ENCODE data around the gene TMEM270.
A peak's percentile ranks its signal among the peaks of the same experiment; 100 is the strongest.
"Not testable (repeated sequence)": the region's sequence is repeated elsewhere in the genome, so short reads cannot be mapped to it uniquely, and the experiment has no call there.

Gene TMEM270, protein sequence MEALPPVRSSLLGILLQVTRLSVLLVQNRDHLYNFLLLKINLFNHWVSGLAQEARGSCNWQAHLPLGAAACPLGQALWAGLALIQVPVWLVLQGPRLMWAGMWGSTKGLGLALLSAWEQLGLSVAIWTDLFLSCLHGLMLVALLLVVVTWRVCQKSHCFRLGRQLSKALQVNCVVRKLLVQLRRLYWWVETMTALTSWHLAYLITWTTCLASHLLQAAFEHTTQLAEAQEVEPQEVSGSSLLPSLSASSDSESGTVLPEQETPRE

DNA sequence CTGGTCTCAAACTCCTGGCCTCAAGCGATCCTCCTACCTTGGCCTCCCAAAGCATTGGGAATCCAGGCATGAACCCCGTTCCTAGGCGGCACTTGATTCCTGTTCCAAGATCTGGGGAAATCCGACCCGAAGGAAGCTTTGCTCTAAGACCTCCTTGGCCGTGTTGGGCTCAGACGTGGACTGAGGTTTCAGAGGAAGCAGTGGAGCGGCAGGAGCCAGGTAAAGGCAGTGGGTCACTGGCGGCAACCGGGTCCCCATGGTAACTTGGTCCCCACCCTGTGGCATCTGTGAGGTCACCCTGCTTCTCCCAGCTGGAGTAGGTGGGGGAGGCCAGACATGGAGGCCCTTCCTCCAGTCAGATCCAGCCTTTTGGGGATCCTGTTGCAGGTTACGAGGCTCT lies at the start of gene TMEM270:
Gene TMEM270, plus strand, starts transcription at position 301 of the 400 bp plus-strand sequence. Its CDS starts 36 bp downstream, at position 337.
- DNase-seq = no peak

DNA sequence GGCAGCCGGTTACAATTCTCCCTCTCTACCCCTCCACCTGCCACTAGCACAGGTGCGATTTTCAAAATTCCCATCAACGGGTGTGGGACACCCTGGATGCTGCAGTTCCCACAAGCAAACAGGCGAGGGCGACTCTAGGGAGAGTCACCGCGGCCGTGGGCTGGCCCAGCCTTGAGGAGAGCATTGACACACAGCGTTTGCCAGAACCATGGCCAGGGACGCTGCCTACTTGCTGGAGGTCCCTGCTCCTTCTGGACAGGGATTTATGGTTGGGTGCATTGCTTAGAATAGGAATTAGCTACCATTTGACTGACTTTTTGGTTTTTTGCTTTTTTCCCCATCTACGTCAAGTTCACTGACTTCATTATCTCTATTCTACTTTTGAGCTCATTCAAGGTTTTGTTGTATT lies 49.2 kb upstream of the TMEM270 start:
- DNase-seq = peak; percentile 57

DNA sequence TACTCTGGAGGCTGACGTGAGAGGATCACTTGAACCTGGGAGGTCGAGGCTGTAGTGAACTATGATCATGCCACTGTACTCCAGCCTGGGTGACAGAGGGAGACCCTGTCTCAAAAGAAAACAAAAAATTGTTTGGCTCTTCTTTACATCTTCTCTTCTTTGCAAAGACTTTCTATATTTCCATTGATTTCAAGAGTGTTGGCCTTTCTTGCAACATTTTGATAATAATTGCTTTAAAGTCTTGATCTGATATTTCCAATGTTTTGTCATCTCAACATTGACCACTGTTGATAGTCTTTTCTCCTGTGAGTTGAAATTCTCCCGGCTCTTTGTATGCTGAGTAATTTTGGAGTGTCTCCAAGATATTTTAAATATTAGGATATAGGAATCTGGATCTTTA lies 48.0 kb upstream of the TMEM270 start:
- DNase-seq = no peak

DNA sequence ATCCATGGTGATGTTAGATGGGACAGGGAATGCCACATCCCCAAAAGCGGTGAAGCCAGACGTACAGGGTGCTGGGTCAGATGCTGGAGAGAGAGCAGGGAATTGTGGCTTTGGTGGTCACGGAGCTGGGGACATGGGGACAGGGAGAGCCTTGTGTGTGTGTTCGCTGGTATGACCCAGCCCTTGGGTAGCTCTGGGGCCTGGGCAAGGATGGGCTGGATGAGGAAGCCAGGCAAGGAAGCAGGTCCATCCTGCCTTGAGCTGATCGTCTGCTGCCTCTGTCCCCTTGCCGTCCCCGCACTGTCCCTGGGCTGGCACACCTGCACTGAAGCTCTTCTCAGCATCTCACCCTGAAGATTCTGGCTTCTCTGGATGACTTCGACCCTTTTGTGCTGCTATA lies 45.5 kb upstream of the TMEM270 start:
- no peak for DNase-seq

DNA sequence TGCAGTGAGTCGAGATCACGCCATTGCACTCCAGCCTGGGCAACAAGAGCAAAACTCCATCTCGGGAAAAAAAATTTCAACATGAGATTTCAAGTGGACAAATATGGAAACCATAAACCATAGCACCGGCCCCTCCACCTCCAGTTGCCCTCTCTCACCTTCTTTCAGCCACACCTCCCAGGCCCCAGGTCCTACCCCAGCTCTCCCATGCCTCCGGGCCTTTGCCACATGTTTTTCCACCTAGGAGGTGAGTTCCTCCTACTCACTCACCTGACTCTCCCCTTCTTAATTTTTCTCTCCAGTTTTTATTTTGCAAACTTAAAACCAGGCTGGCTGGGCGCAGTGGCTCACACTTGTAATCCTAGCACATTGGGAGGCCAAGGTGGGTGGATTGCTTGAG lies 43.8 kb upstream of the TMEM270 start:
- no peak for DNase-seq

DNA sequence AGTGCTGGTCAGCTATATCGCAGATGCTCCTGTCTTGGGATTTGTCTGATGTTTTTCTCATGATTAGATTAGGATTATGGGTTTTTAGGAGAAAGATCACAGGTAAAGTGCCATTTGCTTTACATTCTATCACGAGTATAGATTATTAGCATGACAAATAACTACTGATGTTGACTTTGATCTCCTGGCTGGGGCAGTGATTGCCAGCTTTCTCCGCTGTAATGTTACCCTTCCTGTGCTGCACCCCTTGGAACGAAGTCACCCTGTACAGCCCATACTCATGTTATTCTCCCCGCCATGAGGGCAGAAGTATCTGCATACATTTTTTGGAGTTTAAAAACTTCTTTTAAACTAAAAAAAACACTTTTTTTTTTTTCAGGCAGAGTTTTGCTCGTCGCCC lies 40.9 kb upstream of the TMEM270 start:
- DNase-seq = no peak

DNA sequence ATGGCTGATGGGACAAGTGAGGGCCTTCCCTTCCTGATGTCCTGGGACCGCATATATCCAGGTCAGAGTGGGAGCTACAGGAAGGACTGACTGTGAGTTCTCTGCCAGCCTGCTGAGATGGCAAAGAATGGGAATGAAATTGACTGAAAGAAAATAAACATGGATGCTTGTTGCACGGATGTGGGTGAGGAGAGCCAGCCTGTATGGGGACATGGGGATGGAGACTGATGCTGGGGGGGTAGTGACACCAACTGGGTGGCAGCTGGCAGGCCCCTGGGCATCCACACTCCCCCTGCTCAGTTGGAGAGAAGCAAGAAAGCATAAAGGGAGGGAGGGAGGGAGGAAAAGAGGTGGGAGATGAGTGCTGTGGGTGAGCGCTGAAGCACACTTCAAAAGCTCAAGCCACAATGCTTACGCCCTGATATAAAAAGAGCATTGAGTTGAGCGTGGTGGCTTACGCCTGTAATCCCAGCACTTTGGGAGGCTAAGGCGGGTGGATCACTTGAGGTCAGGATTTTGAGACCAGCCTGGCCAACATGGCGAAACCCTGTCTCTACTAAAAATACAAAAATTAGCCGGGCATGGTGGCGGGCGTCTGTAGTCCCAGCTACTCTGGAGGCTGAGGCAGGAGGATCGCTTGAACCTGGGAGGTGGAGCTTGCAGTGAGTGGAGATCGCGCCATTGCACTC lies 39.2 kb upstream of the TMEM270 start:
- DNase-seq = not testable (repeated sequence)

DNA sequence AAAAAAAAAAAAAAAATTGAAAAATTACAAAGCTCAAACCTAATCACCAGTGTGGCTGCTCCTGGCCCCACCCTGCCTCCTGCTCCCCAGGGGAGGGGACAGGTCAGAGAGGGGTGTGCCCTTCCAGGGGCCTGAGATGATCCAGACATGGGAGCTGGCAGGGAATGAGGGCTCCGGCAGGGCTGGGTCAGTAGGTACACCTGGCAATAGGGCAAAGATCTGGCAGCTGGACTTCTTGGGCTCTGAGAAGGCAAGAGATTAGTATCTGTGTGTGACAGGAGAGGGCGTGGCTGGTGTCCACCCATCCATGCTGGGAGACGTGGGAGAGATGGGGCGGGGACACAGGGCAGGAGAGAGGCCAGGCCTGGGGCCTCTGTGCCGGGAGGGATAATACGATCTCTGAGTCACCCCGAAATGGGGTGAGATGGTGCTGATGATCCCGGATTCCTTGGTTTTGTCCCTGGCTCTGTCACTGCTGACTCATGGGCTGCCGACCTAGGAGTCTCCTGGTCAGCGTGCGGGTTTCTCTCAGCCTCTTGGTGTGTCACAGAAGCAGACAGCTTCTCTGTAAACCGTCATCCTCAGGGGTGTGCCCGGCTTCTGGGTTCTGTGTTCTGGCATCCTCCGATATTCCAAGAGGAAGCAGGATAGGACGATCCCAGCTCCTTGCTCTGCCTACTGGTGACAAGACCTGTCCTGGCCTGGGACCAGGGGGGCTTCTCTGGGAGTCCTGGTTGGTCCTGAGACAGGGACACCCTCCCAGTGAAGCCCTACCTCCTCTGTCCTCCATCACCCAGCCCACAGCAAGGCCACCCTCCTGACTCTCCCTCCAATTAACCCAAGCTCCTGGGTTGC lies 38.4 kb upstream of the TMEM270 start:
- peak; percentile 54 for DNase-seq

DNA sequence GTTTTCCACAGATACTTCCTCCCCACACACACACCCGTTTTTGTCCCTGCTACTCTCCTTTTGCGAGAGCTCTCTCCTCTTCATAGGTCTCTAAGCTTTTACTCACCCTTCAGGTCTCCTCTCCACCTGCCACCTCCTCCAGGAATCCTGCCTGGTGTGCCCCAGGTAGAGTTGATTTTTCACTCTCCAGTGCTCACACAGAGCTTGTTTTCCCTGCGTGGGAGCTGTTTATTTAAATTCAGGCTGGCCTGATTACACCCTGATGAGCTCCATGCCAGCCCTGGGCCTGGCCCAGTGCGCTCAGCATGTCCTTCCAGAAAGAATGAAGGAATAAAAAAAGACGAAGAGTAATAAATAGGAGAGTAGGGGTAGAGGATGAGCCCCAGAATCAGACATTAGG lies 37.7 kb upstream of the TMEM270 start:
- no peak for DNase-seq

DNA sequence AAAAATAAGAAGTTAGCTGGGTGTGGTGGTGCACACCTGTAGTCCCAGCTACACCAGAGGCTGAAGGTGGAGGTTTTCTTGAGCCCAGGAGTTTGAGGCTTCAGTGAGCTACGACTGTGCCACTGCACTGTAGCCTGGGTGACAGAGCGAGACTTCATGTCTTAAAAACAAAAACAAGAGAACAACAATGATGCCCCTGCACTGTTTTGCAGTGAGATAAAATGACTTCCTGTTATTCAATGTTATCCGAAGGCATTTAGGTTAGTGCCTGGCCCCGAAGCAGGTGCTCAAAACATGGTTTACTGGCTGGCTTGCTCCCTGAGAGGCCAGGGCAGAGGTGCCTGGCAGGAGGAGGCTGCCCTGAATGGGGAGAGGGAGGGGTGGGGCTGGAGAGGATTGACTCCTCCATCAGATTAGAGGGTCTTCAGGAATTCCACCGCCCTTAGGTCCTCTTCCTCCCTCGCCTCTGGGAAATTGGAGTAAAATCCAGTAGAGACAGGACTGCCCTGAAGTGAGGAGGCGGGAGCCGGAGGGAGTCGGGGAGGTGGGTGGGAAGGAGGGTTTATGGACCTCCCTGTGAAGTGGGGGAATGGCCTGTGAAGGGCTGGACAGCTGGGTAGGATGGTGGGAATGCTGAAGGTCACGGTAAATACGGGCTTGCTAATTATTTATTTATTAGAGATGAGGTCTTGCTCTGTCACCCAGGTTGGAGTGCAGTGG lies 36.9 kb upstream of the TMEM270 start:
- DNase-seq = no peak

DNA sequence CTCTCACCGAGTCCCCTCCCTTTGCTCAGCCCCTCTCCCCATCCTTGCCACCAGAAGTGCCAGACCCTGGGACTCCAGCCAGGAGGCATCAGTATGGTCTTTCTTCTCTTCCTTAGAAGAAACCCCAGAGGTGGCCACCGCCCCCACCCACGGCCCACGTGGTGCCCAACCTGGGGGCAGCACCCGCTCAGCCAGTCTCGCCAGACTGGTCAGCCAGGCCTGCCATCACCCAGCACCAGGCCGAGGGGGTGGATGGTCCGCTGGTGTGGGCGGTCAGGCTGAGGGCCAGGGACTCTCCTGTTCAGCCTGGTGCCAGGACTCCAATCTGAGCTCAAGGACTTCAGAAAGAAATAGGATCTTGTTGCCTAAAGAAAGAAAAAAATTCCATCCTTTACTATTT lies 36.0 kb upstream of the TMEM270 start:
- no peak for DNase-seq

DNA sequence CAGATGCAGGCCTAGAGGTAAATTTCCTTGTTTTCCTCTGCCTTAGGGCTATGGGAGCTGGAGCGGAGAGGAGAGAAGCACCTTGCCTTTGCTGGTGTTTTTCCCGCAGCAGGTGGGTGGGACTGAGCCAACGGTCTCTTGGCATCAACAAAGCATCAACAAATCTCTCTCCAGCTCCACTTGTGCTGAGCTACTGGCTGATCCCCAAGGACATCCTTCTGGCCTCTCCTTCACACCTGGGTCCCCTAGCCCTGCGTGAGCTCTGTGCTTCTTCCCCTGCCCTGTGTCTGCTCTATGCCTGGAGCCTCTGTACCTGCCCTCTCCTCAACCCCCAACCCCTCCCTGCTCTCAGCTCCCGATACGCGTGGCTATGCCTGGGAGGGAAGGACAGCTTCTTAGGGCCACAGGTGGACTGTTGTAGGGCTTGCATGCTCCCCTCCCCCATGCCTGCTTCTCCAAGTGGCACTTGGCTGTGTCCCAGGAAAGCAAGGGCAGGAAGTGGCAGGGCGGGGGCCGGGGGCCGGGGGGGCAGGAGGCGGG lies 33.3 kb upstream of the TMEM270 start:
- peak; percentile 42 for DNase-seq

DNA sequence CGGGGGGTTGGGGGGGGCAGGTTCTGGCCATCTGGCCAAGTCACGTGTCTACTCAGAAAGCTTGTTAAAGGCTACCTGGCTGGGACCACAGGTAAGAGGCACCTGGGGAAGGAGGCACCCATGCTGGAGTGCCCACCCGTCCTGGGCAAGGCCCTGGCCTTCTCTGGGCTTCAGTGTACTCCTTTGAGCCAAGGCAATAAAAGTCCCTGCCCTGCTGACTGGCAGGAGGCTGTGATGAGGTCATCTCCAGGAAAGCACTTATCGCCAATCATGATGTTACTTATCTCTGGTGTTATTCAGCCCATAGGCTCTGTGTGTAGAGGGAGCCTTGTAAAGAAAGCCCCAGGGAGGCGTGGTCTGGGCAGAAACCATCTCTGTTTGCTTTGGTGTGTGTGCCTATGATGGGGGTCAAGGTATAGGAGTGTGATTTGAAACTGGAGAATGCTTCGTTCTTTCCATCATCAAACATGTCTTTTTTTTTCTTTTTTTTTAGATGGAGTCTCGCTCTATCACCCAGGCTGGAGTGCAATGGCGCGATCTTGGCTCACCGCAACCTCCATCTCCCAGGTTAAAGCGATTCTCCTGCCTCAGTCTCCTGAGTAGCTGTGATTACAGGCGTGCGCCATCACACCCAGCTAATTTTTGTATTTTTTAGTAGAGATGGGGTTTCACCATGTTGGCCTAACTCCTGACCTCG lies 32.7 kb upstream of the TMEM270 start:
- peak; percentile 40 for DNase-seq

DNA sequence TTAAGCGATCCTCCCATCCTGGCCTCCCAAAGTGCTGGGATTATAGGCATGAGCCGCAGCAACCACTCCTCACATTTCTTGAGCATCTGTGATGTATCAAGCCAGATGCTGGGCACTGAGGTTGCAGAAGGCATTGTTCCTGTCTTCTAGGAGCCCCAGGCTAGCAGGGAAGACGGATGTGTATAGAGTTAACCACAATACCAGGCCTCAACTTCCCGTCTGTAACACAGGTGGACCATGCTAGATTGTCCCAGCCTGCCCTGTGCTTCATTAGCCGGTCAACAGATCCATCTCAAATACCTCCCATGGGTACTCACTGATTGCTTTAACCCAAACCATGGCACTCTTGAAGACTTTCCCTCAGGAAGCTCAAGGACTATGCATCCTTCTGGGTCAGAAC lies 32.0 kb upstream of the TMEM270 start:
- no peak for DNase-seq

DNA sequence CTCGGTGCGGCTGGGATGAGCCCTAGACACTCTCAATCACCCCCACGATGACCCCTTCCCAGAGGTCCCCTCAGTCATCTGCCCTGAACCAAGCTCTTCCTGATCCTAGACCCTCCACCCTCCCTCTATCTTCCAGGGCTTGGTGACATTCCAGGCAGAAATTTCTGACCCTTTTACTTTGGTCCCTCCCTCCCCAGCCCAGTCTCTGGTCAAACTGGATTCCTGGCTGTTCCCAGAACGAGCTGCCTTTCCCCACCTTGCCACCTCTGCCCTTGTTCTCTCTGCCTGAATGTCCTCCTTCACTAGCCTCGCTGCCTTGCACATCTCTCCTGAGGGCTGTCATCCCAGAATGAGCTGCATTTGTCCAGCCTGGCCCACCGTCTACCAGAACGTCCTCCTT lies 31.5 kb upstream of the TMEM270 start:
- no peak for DNase-seq

DNA sequence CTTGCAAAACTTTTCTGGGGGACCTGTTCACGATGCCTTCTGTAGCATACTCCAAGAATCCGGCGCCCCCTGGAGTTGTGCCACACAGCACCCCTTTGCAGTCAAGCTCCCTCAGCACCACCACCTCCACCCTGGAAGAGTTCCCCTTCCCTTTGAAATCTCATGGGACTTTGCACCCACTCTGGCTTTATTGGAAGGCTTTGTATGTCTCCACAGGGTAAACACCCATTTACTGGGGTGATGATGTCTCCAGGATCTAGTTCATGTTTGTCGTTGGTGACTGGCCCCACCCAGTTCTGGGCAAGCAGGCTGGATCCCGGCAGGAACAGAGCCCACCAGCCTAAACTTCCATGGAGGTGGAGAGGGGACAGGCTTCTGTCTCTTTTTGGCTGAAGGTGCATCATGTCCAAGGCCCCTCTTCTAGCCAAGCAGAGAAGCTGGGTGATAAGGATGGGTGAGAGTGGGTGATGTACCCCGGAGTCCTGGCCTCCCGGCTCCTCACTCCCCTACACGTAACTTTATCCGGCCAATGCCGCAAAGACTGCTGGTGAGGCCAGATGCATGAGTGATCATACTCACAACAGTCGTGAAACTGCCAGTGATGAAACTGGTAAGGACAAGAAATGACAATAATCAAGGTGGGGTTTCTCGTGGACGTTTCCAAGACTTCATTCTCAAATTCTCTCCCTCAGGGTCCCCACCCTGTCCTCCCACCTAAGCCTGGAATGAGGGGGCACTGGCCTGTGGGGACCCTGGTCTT lies 30.9 kb upstream of the TMEM270 start:
- no peak for DNase-seq

DNA sequence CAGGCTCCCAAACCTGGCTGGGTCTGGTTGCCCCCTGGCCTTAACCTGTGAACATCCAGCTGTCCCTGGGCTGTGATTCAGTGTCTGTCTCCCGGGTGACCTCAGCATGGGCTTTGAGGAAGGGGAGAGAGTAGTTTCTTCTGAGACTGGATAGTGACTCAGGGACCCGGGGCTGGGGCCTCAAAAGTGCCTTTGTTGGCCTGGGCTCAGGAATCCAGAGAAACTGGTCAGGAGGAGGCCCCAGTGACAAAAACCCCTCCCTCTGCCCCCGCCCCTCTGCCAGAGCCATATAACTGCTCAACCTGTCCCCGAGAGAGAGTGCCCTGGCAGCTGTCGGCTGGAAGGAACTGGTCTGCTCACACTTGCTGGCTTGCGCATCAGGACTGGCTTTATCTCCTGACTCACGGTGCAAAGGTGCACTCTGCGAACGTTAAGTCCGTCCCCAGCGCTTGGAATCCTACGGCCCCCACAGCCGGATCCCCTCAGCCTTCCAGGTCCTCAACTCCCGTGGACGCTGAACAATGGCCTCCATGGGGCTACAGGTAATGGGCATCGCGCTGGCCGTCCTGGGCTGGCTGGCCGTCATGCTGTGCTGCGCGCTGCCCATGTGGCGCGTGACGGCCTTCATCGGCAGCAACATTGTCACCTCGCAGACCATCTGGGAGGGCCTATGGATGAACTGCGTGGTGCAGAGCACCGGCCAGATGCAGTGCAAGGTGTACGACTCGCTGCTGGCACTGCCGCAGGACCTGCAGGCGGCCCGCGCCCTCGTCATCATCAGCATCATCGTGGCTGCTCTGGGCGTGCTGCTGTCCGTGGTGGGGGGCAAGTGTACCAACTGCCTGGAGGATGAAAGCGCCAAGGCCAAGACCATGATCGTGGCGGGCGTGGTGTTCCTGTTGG lies 30.0 kb upstream of the TMEM270 start, which contains the start of gene CLDN4:
Gene CLDN4, plus strand, starts transcription at position 316 of the 903 bp plus-strand sequence. Its CDS starts 206 bp downstream, at position 522.
- DNase-seq = peak; percentile 52

DNA sequence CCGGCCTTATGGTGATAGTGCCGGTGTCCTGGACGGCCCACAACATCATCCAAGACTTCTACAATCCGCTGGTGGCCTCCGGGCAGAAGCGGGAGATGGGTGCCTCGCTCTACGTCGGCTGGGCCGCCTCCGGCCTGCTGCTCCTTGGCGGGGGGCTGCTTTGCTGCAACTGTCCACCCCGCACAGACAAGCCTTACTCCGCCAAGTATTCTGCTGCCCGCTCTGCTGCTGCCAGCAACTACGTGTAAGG lies 29.4 kb upstream of the TMEM270 start:
- DNase-seq = no peak

DNA sequence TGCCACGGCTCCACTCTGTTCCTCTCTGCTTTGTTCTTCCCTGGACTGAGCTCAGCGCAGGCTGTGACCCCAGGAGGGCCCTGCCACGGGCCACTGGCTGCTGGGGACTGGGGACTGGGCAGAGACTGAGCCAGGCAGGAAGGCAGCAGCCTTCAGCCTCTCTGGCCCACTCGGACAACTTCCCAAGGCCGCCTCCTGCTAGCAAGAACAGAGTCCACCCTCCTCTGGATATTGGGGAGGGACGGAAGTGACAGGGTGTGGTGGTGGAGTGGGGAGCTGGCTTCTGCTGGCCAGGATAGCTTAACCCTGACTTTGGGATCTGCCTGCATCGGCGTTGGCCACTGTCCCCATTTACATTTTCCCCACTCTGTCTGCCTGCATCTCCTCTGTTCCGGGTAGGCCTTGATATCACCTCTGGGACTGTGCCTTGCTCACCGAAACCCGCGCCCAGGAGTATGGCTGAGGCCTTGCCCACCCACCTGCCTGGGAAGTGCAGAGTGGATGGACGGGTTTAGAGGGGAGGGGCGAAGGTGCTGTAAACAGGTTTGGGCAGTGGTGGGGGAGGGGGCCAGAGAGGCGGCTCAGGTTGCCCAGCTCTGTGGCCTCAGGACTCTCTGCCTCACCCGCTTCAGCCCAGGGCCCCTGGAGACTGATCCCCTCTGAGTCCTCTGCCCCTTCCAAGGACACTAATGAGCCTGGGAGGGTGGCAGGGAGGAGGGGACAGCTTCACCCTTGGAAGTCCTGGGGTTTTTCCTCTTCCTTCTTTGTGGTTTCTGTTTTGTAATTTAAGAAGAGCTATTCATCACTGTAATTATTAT lies 28.9 kb upstream of the TMEM270 start:
- peak; percentile 51 for DNase-seq

DNA sequence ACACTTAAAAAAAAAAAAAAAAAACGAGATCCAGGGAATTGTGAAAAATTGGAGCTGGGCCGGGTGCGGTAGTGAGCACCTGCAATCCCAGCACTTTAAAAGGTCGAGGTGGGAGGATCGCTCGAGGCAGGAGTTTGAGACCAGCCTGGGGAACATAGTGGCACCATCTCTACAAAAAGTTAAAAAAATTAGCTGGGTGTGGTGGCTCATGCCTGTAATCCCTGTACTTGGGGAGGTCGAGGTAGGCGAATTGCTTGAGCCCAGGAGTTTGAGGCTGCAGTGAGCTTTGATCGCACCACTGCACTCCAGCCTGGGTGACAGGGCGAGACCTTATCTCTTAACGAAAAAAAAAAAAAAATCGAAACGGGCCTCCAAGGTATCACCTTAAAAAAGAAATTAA lies 28.2 kb upstream of the TMEM270 start:
- DNase-seq = no peak
